Neutrophil (primary cell): Measurements from ENCODE around the gene CRTC1.

Source experiments
- H3K27ac ChIP-seq: fragments of 200-600 bp; sonication (generic); 2 replicates; pipeline ENCODE4 v1.5.1; 2016; ENCODE audit warnings: mild to moderate bottlenecking, moderate library complexity
- H3K27me3 ChIP-seq: fragments of 200-600 bp; sonication (generic); 2 replicates; pipeline ENCODE4 v1.6.0; 2016; ENCODE audit warnings: mild to moderate bottlenecking
- H3K36me3 ChIP-seq: fragments of 200-600 bp; sonication (generic); 2 replicates; pipeline ENCODE4 v1.5.1; 2017
- H3K4me1 ChIP-seq, 2 experiments: fragments of 200-600 bp in 1 of 2; sonication (generic) in 1 of 2; 1 replicate in 1 of 2; 2 replicates in 1 of 2; pipeline versions ENCODE4 v1.5.1 to v1.6.1; 2013 to 2016; ENCODE audit warnings: low read depth in 1 of 2, low read length in 1 of 2, mild to moderate bottlenecking in 1 of 2, moderate library complexity in 1 of 2; ENCODE audit not compliant: control insufficient read depth in 1 of 2, insufficient read depth in 1 of 2
- H3K4me3 ChIP-seq, 2 experiments: fragments of 200-600 bp in 1 of 2; sonication (generic) in 1 of 2; 1 replicate in 1 of 2; 2 replicates in 1 of 2; pipeline ENCODE4 v1.5.1; 2013 to 2016; ENCODE audit warnings: low read depth in 1 of 2, low read length in 1 of 2, mild to moderate bottlenecking in 1 of 2, moderate library complexity in 1 of 2
- H3K9me3 ChIP-seq: fragments of 200-600 bp; sonication (generic); 2 replicates; pipeline ENCODE4 v1.5.1; 2016
- CTCF ChIP-seq: fragments of 200-600 bp; sonication (generic); IDR thresholded peaks from 2 replicates; pipeline ENCODE4 v1.5.1; 2016; ENCODE audit warnings: antibody characterized with exemption

Gene CRTC1

GRCh38 chr19:18718015-18718526 lies 34.6 kb downstream of the CRTC1 start:
- H3K4me3 ChIP-seq: no peak overlapping the region
- no peaks in the 10 kb centered on the region for H3K4me1 ChIP-seq
- no peaks in the 10 kb centered on the region for H3K9me3 ChIP-seq
- H3K27ac ChIP-seq: no peak overlapping the region
- no peak for TF ChIP-seq CTCF
- no peaks in the 10 kb centered on the region for H3K27me3 ChIP-seq
- no peaks in the 10 kb centered on the region for H3K36me3 ChIP-seq

- no peaks in the 10 kb centered on the region for H3K36me3 ChIP-seq
- no peaks in the 10 kb centered on the region for H3K27me3 ChIP-seq
- no peaks in the 10 kb centered on the region for H3K9me3 ChIP-seq
- no peak for TF ChIP-seq CTCF
- no peaks in the 10 kb centered on the region for H3K4me1 ChIP-seq
- H3K4me3 ChIP-seq: no peak overlapping the region
- no peak overlapping the region for H3K27ac ChIP-seq
These were observed 35.5 kb downstream of the CRTC1 start for GRCh38 chr19:18718846-18719458.

- Histone ChIP-seq H3K9me3 (no peaks in the 10 kb centered on the region), H3K27ac (no peak overlapping the region), H3K4me3 (no peak overlapping the region), H3K4me1 (no peaks in the 10 kb centered on the region), H3K36me3 (no peaks in the 10 kb centered on the region), H3K27me3 (no peaks in the 10 kb centered on the region)
- no peak for TF ChIP-seq CTCF
These were observed 36.1 kb downstream of the CRTC1 start for GRCh38 chr19:18719541-18719940.

GRCh38 chr19:18723871-18724377 lies 40.4 kb downstream of the CRTC1 start:
- Histone ChIP-seq H3K27ac (no peak overlapping the region), H3K36me3 (no peaks in the 10 kb centered on the region), H3K9me3 (no peaks in the 10 kb centered on the region), H3K27me3 (no peaks in the 10 kb centered on the region), H3K4me3 (no peak overlapping the region), H3K4me1 (no peaks in the 10 kb centered on the region)
- TF ChIP-seq CTCF: no peak

- H3K4me1 ChIP-seq: no peaks in the 10 kb centered on the region
- no peaks in the 10 kb centered on the region for H3K36me3 ChIP-seq
- H3K27me3 ChIP-seq: no peaks in the 10 kb centered on the region
- H3K4me3 ChIP-seq: no peak overlapping the region
- no peaks in the 10 kb centered on the region for H3K9me3 ChIP-seq
- TF ChIP-seq CTCF: no peak
- H3K27ac ChIP-seq: no peak overlapping the region
These were observed 42.6 kb downstream of the CRTC1 start for GRCh38 chr19:18725841-18726770.
